NT2/D1 (cell line): ENCODE measurements around the gene ADD2.

Experiments
- DNase-seq: peaks from one replicate; pipeline ENCODE4 v3.0.0-alpha.2; 2011; ENCODE audit warnings: low read depth, low spot score
- H3K27me3 ChIP-seq: 2 replicates; pipeline ENCODE4 v1.6.0; 2011; ENCODE audit warnings: mild to moderate bottlenecking; ENCODE audit not compliant: insufficient read length, insufficient read depth
- H3K36me3 ChIP-seq: 2 replicates; pipeline ENCODE4 v1.6.1; 2011; ENCODE audit warnings: mild to moderate bottlenecking, low read length, mixed read lengths; ENCODE audit not compliant: insufficient read depth, insufficient read length
- H3K4me1 ChIP-seq: 2 replicates; pipeline ENCODE4 v1.5.1; 2011; ENCODE audit not compliant: insufficient read depth, insufficient read length
- H3K4me3 ChIP-seq: 2 replicates; pipeline ENCODE4 v1.5.1; 2011; ENCODE audit warnings: low read depth; ENCODE audit not compliant: insufficient read length
- H3K9ac ChIP-seq: 2 replicates; pipeline ENCODE4 v1.6.0; 2011; ENCODE audit warnings: low read depth; ENCODE audit not compliant: insufficient read length
- H3K9me3 ChIP-seq: 2 replicates; pipeline ENCODE4 v1.5.1; 2011; ENCODE audit warnings: mild to moderate bottlenecking, low read length; ENCODE audit not compliant: insufficient read depth
- SUZ12 ChIP-seq: IDR thresholded peaks from 2 replicates; pipeline ENCODE4 v1.6.1; 2011; ENCODE audit not compliant: insufficient read length, insufficient read depth; ENCODE audit errors: extremely low read depth
- YY1 ChIP-seq: IDR thresholded peaks from 2 replicates; pipeline ENCODE4 v1.6.1; 2011; ENCODE audit not compliant: insufficient read length, insufficient read depth
- ZNF274 ChIP-seq: IDR thresholded peaks from 2 replicates; pipeline ENCODE4 v1.6.1; 2011; ENCODE audit warnings: mild to moderate bottlenecking, low read depth, low read length

The ADD2 gene

DNA sequence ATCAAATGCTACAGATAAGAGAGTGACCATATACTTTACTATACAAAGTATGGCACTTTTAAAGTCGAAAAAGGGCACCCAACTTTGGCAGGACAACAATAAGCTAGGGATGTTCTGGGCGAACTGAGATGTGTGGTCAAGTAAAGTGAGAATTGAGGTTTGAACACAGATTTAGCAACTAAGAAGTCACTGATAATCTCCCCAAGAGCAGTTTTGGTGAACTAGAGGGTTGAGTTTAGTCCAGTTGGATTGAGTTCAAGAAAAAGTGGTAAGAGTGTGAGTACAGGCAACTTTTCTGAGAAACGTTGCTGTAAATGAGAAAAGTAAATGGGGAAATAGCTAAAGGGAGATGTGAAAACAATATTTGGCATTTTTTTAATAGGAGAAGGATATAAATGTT is 148.8 kb downstream of the ADD2 start:
- no peak for DNase-seq
- H3K9ac ChIP-seq = no peak overlapping the region
- H3K9me3 ChIP-seq = no peaks in the 10 kb centered on the region
- H3K4me1 ChIP-seq = no peaks in the 10 kb centered on the region
- H3K27me3 ChIP-seq = no peaks in the 10 kb centered on the region
- H3K4me3 ChIP-seq = no peak overlapping the region
- no peaks in the 10 kb centered on the region for H3K36me3 ChIP-seq
- TF ChIP-seq YY1 = no peak

GRCh38 chr2:70616168-70616694 is 151.8 kb downstream of the ADD2 start:
- Histone ChIP-seq H3K9me3 (no peaks in the 10 kb centered on the region), H3K4me1 (no peaks in the 10 kb centered on the region), H3K27me3 (no peaks in the 10 kb centered on the region), H3K9ac (no peak overlapping the region), H3K4me3 (no peak overlapping the region), H3K36me3 (no peaks in the 10 kb centered on the region)
- TF ChIP-seq YY1 = no peak
- no peak for TF ChIP-seq SUZ12
- no peak for DNase-seq

DNA sequence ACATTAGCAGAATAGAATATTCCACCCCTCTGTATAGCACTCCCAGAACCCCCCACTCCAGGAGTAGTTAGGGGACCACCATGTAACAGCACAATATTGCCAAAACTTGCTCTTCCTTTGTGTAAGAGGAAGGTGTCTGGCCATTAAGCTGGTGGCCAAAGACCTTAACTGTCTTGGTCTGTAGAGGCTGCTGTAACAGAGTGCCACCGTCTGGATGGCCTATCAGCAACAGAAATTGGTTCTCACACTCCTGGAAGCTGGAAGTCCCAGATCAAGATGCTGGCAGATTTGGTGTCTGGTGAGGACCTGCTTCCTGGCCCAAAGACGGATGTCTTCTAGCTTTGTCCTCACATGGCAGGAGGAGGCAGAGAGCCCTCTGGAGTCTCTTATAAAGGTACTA is 152.8 kb downstream of the ADD2 start:
- Histone ChIP-seq H3K27me3 (no peaks in the 10 kb centered on the region), H3K4me1 (no peaks in the 10 kb centered on the region), H3K9me3 (no peaks in the 10 kb centered on the region), H3K36me3 (no peaks in the 10 kb centered on the region), H3K4me3 (no peak overlapping the region), H3K9ac (no peak overlapping the region)
- DNase-seq = no peak
- TF ChIP-seq YY1 = no peak
- TF ChIP-seq SUZ12 = no peak
- no peak for TF ChIP-seq ZNF274

DNA sequence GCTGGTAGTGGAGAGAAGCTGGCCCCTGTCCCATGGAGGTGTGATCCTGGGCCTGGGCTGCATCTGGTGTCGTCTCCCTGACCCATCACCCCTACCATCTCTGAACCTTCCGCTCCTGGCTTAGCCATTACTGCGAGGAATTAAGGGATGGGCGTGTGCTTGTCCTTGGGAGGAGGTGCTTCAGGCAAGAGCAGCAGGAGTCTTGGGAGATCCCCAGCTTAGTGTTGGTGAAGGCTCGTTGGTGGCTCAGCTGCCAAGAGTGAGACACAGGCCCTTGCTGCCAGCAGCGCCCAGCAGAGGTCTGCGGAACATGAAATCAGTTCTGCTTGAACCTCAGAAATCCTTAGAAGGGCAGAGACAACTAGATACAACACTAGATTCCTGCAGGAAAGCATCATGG is 154.5 kb downstream of the ADD2 start:
- no peak for DNase-seq
- Histone ChIP-seq H3K9me3 (no peaks in the 10 kb centered on the region), H3K27me3 (no peaks in the 10 kb centered on the region), H3K36me3 (no peaks in the 10 kb centered on the region), H3K4me3 (no peak overlapping the region), H3K9ac (no peak overlapping the region), H3K4me1 (no peaks in the 10 kb centered on the region)
- TF ChIP-seq YY1 = no peak
- no peak for TF ChIP-seq ZNF274

- TF ChIP-seq YY1 = no peak
- Histone ChIP-seq H3K9ac (no peak overlapping the region), H3K9me3 (no peaks in the 10 kb centered on the region), H3K4me3 (no peak overlapping the region), H3K4me1 (no peaks in the 10 kb centered on the region), H3K27me3 (no peaks in the 10 kb centered on the region), H3K36me3 (no peaks in the 10 kb centered on the region)
- no peak for DNase-seq
Measured at GRCh38 chr2:70612574-70612973, 155.4 kb downstream of the ADD2 start.

- Histone ChIP-seq H3K4me3 (no peak overlapping the region), H3K4me1 (no peaks in the 10 kb centered on the region), H3K9me3 (no peaks in the 10 kb centered on the region), H3K9ac (no peak overlapping the region), H3K27me3 (peaks cover 4% of the 10 kb centered on the region), H3K36me3 (no peaks in the 10 kb centered on the region)
- no peak for DNase-seq
- TF ChIP-seq YY1 (no peak), SUZ12 (no peak), ZNF274 (no peak)
Measured at GRCh38 chr2:70608373-70608772, 159.6 kb downstream of the ADD2 start.

- peaks cover 4% of the 10 kb centered on the region for H3K27me3 ChIP-seq
- DNase-seq = no peak
- H3K9ac ChIP-seq = no peak overlapping the region
- TF ChIP-seq ZNF274 (no peak), SUZ12 (no peak), YY1 (no peak)
- H3K4me3 ChIP-seq = no peak overlapping the region
- no peaks in the 10 kb centered on the region for H3K9me3 ChIP-seq
- no peaks in the 10 kb centered on the region for H3K36me3 ChIP-seq
- H3K4me1 ChIP-seq = no peaks in the 10 kb centered on the region
Measured at GRCh38 chr2:70607121-70607561, 160.9 kb downstream of the ADD2 start.
